IPS DF 6.9 (cell line): ENCODE results near the gene NCL.
"Not testable (repeated sequence)": the region's sequence is repeated elsewhere in the genome, so short reads cannot be mapped to it uniquely, and the experiment has no call there.

Source experiments
- DNase-seq: peaks from one replicate; pipeline ENCODE4 v3.0.0-alpha.2; 2013; ENCODE audit warnings: low read depth, low spot score
- H3K27ac ChIP-seq: one replicate; pipeline ENCODE4 v1.5.1; 2013; ENCODE audit warnings: low read length, control low read depth
- H3K27me3 ChIP-seq: 2 replicates; pipeline ENCODE4 v1.6.1; 2013; ENCODE audit warnings: mild to moderate bottlenecking, low read length; ENCODE audit not compliant: control insufficient read depth, insufficient read depth
- H3K36me3 ChIP-seq: 2 replicates; pipeline ENCODE4 v1.6.1; 2013; ENCODE audit warnings: low read length; ENCODE audit not compliant: control insufficient read depth, insufficient read depth
- H3K4me1 ChIP-seq: 2 replicates; pipeline ENCODE4 v1.6.1; 2013; ENCODE audit warnings: low read length; ENCODE audit not compliant: control insufficient read depth, insufficient read depth
- H3K4me3 ChIP-seq: 2 replicates; pipeline ENCODE4 v1.5.1; 2013; ENCODE audit warnings: mild to moderate bottlenecking, low read length
- H3K9me3 ChIP-seq: 2 replicates; pipeline ENCODE4 v1.6.1; 2013; ENCODE audit warnings: low read length, inconsistent platforms; ENCODE audit not compliant: control insufficient read depth, insufficient read depth
- WGBS: extraction: QIAGEN DNeasy Blood & Tissue Kit; methylation state at CpG from one replicate; pipeline ENCODE4 v1.1.7; 2013; ENCODE audit warnings: mixed read lengths, missing lambda C conversion rate; ENCODE audit not compliant: insufficient read length, insufficient coverage; 5-methylcytosine and 5-hydroxymethylcytosine counted together

The NCL gene

GRCh38 chr2:231405601-231406367 lies 58.5 kb downstream of the NCL start:
- not testable (repeated sequence) for DNase-seq, H3K4me3 ChIP-seq, H3K4me1 ChIP-seq, H3K9me3 ChIP-seq, H3K27me3 ChIP-seq, H3K36me3 ChIP-seq, H3K27ac ChIP-seq
- no CpG with 5 or more reads among the region's 16 CpGs for WGBS

GRCh38 chr2:231404183-231404578 lies 60.1 kb downstream of the NCL start:
- no CpG with 5 or more reads among the region's 16 CpGs for WGBS
- H3K4me1 ChIP-seq, H3K27me3 ChIP-seq, DNase-seq, H3K36me3 ChIP-seq, H3K9me3 ChIP-seq, H3K27ac ChIP-seq, H3K4me3 ChIP-seq: not testable (repeated sequence)
